Panc1 (cell line): ENCODE results near the gene ADSS2. TPM values are rescaled to one million over a fixed set of nuclear protein-coding genes. Genes with fewer than 3 reads are reported as not detected.

Experiments used
- ATAC-seq: fragments of 200-7000 bp; cut with Tn5 transposase; 2 replicates; pipeline ENCODE4 v1.9.1; 2020; ENCODE audit warnings: mild to moderate bottlenecking, moderate library complexity
- BruUV-seq: library from RNA; stranded (reverse); fragments of 400-500 nt; replicated peaks from 2 replicates; lab custom pipeline; 2021; lab: Mats Ljungman, UMichigan
- CTCF ChIA-PET: fragments of 300-600 bp; sonication (Branson Sonifier 250); formaldehyde crosslinking; loops from one replicate; lab custom pipeline; 2022; ENCODE audit warnings: antibody characterized with exemption; lab: Charles Lee
- POLR2A ChIA-PET: fragments of 300-600 bp; sonication (Branson Sonifier 250); formaldehyde crosslinking; loops from one replicate; lab custom pipeline; 2022; ENCODE audit warnings: antibody characterized with exemption; lab: Charles Lee
- DNase-seq: peaks from one replicate; pipeline ENCODE4 v3.0.0-alpha.2; 2010; ENCODE audit warnings: low read depth, low spot score
- H3K27ac ChIP-seq: 2 replicates; pipeline ENCODE4 v1.5.1; 2011; ENCODE audit warnings: mild to moderate bottlenecking, low read length, inconsistent platforms
- H3K27me3 ChIP-seq: fragments of 200-500 bp; sonication (Bioruptor generic); 2 replicates; pipeline ENCODE4 v1.6.0; 2014; ENCODE audit warnings: low read length, inconsistent platforms; ENCODE audit not compliant: control insufficient read depth, insufficient read depth
- H3K36me3 ChIP-seq: fragments of 200-500 bp; sonication (Bioruptor generic); 2 replicates; pipeline ENCODE4 v1.5.1; 2014; ENCODE audit warnings: inconsistent platforms, mild to moderate bottlenecking, low read length, moderate library complexity; ENCODE audit not compliant: control insufficient read depth, insufficient read depth
- H3K4me1 ChIP-seq: 2 replicates; pipeline ENCODE4 v1.5.1; 2011; ENCODE audit warnings: inconsistent platforms, mild to moderate bottlenecking, low read length, moderate library complexity; ENCODE audit not compliant: control insufficient read depth, insufficient read depth
- H3K4me3 ChIP-seq, 2 experiments: 2 replicates each; pipeline ENCODE4 v1.5.1; 2011 to 2012; ENCODE audit warnings: low read depth in 2 of 2, low read length in 2 of 2, mild to moderate bottlenecking in 2 of 2, inconsistent platforms in 1 of 2, moderate library complexity in 1 of 2
- H3K9me3 ChIP-seq: fragments of 200-500 bp; sonication (Bioruptor generic); 2 replicates; pipeline ENCODE4 v1.5.1; 2014; ENCODE audit warnings: low read depth, mild to moderate bottlenecking, inconsistent platforms, low read length, moderate library complexity; ENCODE audit not compliant: control insufficient read depth, insufficient read depth
- CTCF ChIP-seq: fragments of 450-650 bp; IDR thresholded peaks from 2 replicates; pipeline ENCODE4 v1.5.1; 2017; ENCODE audit warnings: mild to moderate bottlenecking
- POLR2AphosphoS5 ChIP-seq: IDR thresholded peaks from 2 replicates; pipeline ENCODE4 v1.6.1; 2012; ENCODE audit warnings: mild to moderate bottlenecking, low read depth, low read length, moderate library complexity
- REST ChIP-seq, 2 experiments: IDR thresholded peaks; 2 replicates each; pipeline ENCODE4 v1.6.1; 2011 to 2012; ENCODE audit warnings: low read depth in 2 of 2, control low read depth in 1 of 2, low read length in 1 of 2, mild to moderate bottlenecking in 1 of 2, moderate library complexity in 1 of 2; ENCODE audit not compliant: insufficient read depth in 1 of 2
- SIN3A ChIP-seq: IDR thresholded peaks from 2 replicates; pipeline ENCODE4 v1.6.1; 2012; ENCODE audit warnings: low read depth, mild to moderate bottlenecking, low read length, moderate library complexity, borderline replicate concordance; ENCODE audit not compliant: insufficient read depth
- TCF7L2 ChIP-seq: IDR thresholded peaks from 2 replicates; pipeline ENCODE4 v1.6.1; 2011; ENCODE audit warnings: mild to moderate bottlenecking, low read depth, low read length, inconsistent platforms
- in situ Hi-C: cut with HindIII; loops from 2 replicates; pipeline ENCODE4 v1.10.0; 2016; ENCODE audit warnings: low sequenced_read_pairs, low pct_unique_long_range_greater_than_20kb
- intact Hi-C: fragments of 100-400 bp; cut with micrococcal nuclease; formaldehyde crosslinking; loops from one replicate; pipeline ENCODE4 v1.10.0; 2022; ENCODE audit not compliant: unreplicated experiment
- total RNA-seq: library from RNA; stranded (reverse); gene quantifications from one replicate; pipeline ENCODE4 v1.2.1, GENCODE V29; 2021; ENCODE audit not compliant: unreplicated experiment

Gene ADSS2
- total RNA-seq, 1 experiment from 2014 or later = 42.2 TPM

- H3K4me3 ChIP-seq = no peak overlapping the region
- no peaks in the 10 kb centered on the region for H3K9me3 ChIP-seq
- DNase-seq = no peak
- H3K27ac ChIP-seq = peak overlapping the region; percentile 92
- peaks cover 14% of the 10 kb centered on the region for H3K4me1 ChIP-seq
- CTCF ChIA-PET = no interaction called here
- H3K36me3 ChIP-seq = no peaks in the 10 kb centered on the region
- POLR2A ChIA-PET = no interaction called here
- no peak for TF ChIP-seq TCF7L2
- TF ChIP-seq CTCF = no peak
- in situ Hi-C loops = no loop called here
- BruUV-seq = no TSS peak
- intact Hi-C loops = no loop called here
- no peak for ATAC-seq
- H3K27me3 ChIP-seq = no peaks in the 10 kb centered on the region
Measured at GRCh38 chr1:244460197-244460596, 8.5 kb upstream of the ADSS2 start.

GRCh38 chr1:244458781-244459180, 7.1 kb upstream of the ADSS2 start:
- ATAC-seq (no peak), DNase-seq (no peak)
- Histone ChIP-seq H3K36me3 (no peaks in the 10 kb centered on the region), H3K4me3 (no peak overlapping the region), H3K4me1 (peaks cover 18% of the 10 kb centered on the region), H3K27ac (no peak overlapping the region), H3K27me3 (no peaks in the 10 kb centered on the region), H3K9me3 (no peaks in the 10 kb centered on the region)
- POLR2A ChIA-PET = interaction anchor here (0.6 kb wide), 1 partner anchor 20 kb away, joined by 4 read pairs; no protein-coding TSS in a partner anchor
- CTCF ChIA-PET = no interaction called here
- intact Hi-C loops = no loop called here
- BruUV-seq = no TSS peak
- in situ Hi-C loops = no loop called here
- TF ChIP-seq POLR2AphosphoS5 (no peak), REST (IDR thresholded peaks at IDR 0.05; ENCODE audit: insufficient read depth in 1 of 2, low read depth in 2 of 2, low read length in 1 of 2) (no peak), SIN3A (no peak), TCF7L2 (no peak), CTCF (no peak)
